Glomerular visceral epithelial cell (primary cell): ENCODE measurements around the gene LRRC10B.
"Not testable (repeated sequence)": the region's sequence is repeated elsewhere in the genome, so short reads cannot be mapped to it uniquely, and the experiment has no call there.

ENCODE experiments used
- DNase-seq: peaks from one replicate; pipeline ENCODE4 v3.0.0-alpha.2; 2016; ENCODE audit errors: extremely low spot score

LRRC10B gene

GRCh38 chr11:61507962-61508861 is at the start of gene LRRC10B:
LRRC10B (plus strand) TSS chr11:61508749; CDS start chr11:61508999, 250 bp downstream.
- DNase-seq: no peak

DNA sequence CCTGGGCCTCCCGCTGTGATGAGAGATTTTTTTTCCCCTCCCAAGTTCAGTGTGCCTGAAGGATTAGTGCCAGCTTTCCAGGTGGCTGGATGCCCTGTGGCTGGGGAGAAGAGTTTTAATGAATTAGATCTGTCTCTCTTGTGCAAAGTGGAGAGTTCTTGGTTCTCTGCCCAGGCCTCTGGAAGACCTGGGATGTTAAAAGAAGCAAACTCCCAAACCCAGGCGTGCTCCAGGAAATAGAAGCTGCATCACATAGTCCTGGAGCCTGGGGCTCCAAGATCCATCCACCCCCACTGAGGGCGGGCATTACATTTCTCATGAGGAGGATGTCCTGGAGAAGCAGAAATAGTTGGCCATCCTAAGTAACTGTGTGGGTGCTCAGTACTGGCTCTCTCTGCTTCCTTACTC is 48.1 kb upstream of the LRRC10B start:
- no peak for DNase-seq

GRCh38 chr11:61460986-61461385 is 47.6 kb upstream of the LRRC10B start:
- DNase-seq: no peak

GRCh38 chr11:61467602-61468001 is 40.9 kb upstream of the LRRC10B start:
- DNase-seq: not testable (repeated sequence)

GRCh38 chr11:61468002-61468401 is 40.5 kb upstream of the LRRC10B start:
- DNase-seq: no peak

DNA sequence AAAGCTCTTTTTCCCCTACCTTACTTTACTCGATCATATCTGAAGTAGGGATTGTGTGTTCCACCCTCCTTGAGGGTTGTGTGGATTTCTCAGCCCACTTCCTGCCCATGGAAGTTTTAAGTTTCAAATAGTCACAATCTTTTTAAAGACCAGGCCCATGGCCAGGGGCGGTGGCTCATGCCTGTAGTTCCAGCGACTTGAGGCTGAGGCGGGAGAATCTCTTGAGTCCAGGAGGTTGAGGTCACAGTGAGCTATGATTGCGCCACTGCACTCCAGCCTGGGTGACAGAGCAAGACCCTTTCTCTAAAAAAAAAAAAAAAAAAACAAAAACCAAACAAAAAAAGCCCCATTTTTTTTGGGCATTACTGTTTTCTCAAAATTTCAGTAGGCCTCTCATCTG is 36.3 kb upstream of the LRRC10B start:
- no peak for DNase-seq

DNA sequence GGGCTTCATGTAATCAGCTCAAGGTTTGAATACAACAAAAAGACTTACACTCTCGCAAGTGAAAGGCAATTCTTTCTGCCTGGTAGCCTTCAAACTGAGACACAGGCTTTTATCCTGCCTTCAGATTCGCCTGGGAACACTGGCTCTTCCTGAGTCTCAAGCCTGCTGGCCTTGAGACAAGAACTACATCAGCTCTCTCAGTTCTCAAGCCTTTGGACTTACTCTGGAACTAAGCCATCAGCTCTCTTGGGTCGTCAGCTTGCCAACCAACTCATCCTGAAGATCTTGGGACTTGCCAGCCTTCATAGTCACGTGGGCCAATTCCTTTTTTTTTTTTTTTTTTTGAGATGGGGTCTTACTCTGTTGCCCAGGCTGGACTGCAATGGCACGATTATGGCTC is 35.7 kb upstream of the LRRC10B start:
- DNase-seq: no peak

DNA sequence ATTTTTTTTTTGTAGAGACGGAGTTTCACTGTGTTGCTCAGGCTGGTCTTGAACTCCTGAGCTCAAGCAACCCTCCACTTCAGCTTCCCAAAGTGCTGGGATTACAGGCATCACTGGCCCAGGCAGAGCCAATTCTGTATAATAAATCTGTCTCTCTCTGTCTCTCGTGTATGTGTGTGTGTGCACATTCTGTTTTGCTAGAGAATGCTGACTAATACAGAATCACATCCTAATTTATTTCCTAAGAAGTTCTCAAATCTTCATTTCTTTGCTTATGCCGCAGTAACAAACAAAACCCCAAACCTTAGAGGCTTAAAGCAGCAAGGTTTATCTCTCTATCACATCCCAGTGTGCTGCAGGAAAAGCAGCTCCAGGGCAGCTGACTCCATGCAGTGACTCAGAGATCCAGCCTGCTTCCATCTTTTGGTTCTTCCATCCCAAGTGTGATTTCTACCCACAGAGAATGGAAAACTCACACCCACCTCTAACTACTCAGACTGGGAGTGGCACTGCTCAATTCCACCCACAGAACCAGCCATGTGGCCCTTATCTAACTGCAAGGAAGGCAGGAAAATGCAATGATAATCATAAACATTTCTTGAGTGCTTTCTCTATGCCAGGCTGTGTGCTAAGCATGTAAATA is 35.1 kb upstream of the LRRC10B start:
- DNase-seq: no peak

- DNase-seq: no peak
Observed at GRCh38 chr11:61474013-61474643, 34.4 kb upstream of the LRRC10B start.

DNA sequence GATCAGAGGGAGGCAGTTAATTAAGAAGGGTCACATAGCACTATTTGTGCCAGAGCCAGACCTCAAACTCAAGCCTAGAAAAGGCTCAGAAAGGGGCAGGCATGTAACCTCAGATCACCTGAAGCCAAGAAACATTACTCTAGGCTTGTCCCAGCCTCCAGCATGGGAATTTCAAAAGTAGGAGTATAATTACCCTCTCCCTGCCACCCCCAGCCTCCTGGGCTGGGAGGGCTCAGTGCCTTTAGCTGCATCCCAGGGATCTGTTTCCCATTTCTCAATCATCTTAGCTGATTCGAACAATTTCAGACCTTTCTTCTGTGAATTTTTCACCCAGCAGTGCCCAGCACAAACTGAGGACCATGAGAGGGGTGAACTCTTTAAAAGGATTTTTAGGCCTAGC is 33.1 kb upstream of the LRRC10B start:
- no peak for DNase-seq

- DNase-seq: no peak
Observed at GRCh38 chr11:61476371-61476770, 32.2 kb upstream of the LRRC10B start.

DNA sequence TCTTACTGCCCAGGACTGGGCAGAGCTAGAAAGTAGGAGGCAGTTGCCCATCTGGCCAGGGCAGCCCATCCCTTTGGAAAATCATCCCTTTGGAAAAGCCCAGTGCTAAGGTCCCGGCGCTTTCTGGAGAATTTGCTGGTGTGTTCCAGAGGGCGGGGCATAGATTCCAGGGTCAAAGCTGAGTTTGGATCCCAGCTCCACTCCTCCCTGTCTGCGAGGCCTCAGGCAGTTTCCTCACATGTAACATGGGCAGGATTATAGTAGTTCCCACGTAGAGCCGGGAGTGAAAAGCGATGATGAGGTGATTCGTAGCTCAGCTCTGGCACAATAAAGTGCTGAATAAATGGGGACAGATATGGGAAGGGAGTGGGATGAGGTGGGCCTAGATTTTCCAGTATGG is 31.4 kb upstream of the LRRC10B start:
- DNase-seq: no peak

- DNase-seq: peak; percentile 34
Observed at GRCh38 chr11:61477727-61478148, 30.8 kb upstream of the LRRC10B start.

- not testable (repeated sequence) for DNase-seq
Observed at GRCh38 chr11:61479360-61480058, 29.0 kb upstream of the LRRC10B start.

- DNase-seq: no peak
Observed at GRCh38 chr11:61480261-61480993, 28.1 kb upstream of the LRRC10B start.

GRCh38 chr11:61480994-61481335 is 27.6 kb upstream of the LRRC10B start:
- DNase-seq: no peak

GRCh38 chr11:61481806-61482205 is 26.7 kb upstream of the LRRC10B start:
- no peak for DNase-seq

DNA sequence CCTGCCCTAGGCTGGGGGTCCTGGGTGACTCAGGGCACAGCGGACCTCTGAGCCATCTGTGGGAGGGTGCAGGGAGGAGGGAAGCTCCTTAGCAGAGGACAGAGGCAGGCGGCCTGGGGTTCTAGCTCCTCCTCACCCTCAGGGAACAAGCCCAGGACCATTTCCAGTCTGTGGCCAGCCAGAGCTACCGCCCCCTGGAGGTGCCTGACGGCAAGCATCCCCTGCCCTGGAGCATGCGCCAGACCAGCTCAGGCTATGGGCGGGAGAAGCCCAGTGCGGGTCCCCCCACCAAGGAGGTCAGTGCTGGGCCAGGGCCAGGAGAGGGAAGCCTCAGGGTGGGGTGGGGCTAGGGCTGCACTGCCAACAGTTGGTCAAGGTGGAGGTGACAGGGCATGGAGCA is 26.0 kb upstream of the LRRC10B start:
- no peak for DNase-seq

GRCh38 chr11:61484541-61484940 is 24.0 kb upstream of the LRRC10B start:
- DNase-seq: no peak

- DNase-seq: no peak
Observed at GRCh38 chr11:61485080-61485479, 23.5 kb upstream of the LRRC10B start.

DNA sequence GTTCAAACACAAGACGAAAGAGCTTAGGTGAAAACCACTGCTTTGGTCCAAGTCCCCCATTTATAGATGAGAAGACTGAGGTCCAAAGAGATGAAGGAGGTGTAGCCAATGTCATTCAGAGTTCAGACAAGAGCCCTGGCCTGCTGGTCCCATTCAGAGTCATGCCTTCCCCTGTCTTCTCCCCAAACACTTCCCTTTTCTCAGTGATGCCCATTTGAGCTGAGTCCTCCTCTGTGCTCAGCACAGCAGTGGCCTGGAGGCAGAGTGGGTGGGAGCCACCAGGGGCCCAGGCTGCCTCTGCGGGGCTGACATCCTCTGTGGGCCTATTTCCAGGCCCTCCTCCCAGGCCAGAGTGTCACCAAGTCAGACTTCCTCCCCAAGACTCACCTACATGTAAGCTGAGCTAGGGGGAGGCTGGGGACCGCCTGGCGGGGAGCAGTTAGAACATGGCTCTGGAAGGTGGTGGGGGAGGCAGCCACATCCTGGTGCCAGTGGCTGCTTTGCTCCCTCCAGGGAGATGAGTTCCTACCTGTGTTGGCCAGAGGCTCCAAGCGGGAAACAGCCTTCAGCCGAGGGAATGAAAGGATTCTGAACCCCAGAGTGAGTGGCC is 22.4 kb upstream of the LRRC10B start:
- no peak for DNase-seq
